CD14-positive monocyte (primary cell): Measurements from ENCODE around the gene MKLN1. TPM values are rescaled to one million over a fixed set of nuclear protein-coding genes. Genes with fewer than 3 reads are reported as not detected.

Source experiments
- DNase-seq, 3 donors: peaks; one replicate each; pipeline ENCODE4 v3.0.0-alpha.2; 2011 to 2022
- H2AFZ ChIP-seq: 2 replicates; pipeline ENCODE4 v1.6.0; 2012; ENCODE audit warnings: mild to moderate bottlenecking, low read depth, low read length, inconsistent platforms; ENCODE audit not compliant: insufficient read depth, poor library complexity, severe bottlenecking
- H3K27ac ChIP-seq, 2 donors: 1 replicate in 1 of 2; 2 replicates in 1 of 2; pipeline ENCODE4 v1.5.1; 2012 to 2013; ENCODE audit warnings: low read length in 2 of 2, control low read depth in 1 of 2, inconsistent platforms in 1 of 2, low read depth in 1 of 2, mild to moderate bottlenecking in 1 of 2
- H3K27me3 ChIP-seq, 2 donors: one replicate each; pipeline versions ENCODE4 v1.6.0 to v1.6.1; 2011 to 2013; ENCODE audit warnings: low read length in 2 of 2; ENCODE audit not compliant: control insufficient read depth in 2 of 2, insufficient read depth in 2 of 2
- H3K36me3 ChIP-seq, 2 donors: replicated peaks in 1 of 2; 1 replicate in 1 of 2; 2 replicates in 1 of 2; pipeline versions ENCODE4 v1.5.1 to v1.6.1; 2012 to 2013; ENCODE audit warnings: low read length in 2 of 2, control low read depth in 1 of 2, inconsistent platforms in 1 of 2, mild to moderate bottlenecking in 1 of 2; ENCODE audit not compliant: insufficient read depth in 2 of 2, control insufficient read depth in 1 of 2
- H3K4me1 ChIP-seq, 2 donors: 1 replicate in 1 of 2; 2 replicates in 1 of 2; pipeline versions ENCODE4 v1.5.1 to v1.6.1; 2012 to 2013; ENCODE audit warnings: low read length in 2 of 2, control low read depth in 1 of 2, inconsistent platforms in 1 of 2, mild to moderate bottlenecking in 1 of 2, moderate library complexity in 1 of 2; ENCODE audit not compliant: insufficient read depth in 2 of 2, control insufficient read depth in 1 of 2
- H3K4me2 ChIP-seq: replicated peaks from 2 replicates; pipeline ENCODE3; 2012; ENCODE audit warnings: low read length, moderate library complexity, mild to moderate bottlenecking; ENCODE audit not compliant: poor library complexity, severe bottlenecking; ENCODE audit errors: extremely low read depth
- H3K4me3 ChIP-seq, 3 experiments: fragments of 200-600 bp in 1 of 3; sonication (generic) in 1 of 3; replicated peaks in 1 of 3; 1 replicate in 2 of 3; 2 replicates in 1 of 3; pipeline ENCODE4 v1.5.1; 2011 to 2013; ENCODE audit warnings: low read length in 3 of 3, mild to moderate bottlenecking in 3 of 3, control low read depth in 2 of 3, low read depth in 2 of 3, inconsistent platforms in 1 of 3, moderate library complexity in 1 of 3
- H3K79me2 ChIP-seq: 2 replicates; pipeline ENCODE4 v1.6.0; 2012; ENCODE audit warnings: mild to moderate bottlenecking, control low read depth, inconsistent platforms, low read length, moderate library complexity; ENCODE audit not compliant: insufficient read depth
- H3K9ac ChIP-seq: 2 replicates; pipeline ENCODE4 v1.6.0; 2017; ENCODE audit warnings: low read length, mild to moderate bottlenecking; ENCODE audit not compliant: insufficient read depth, poor library complexity, severe bottlenecking
- H3K9me3 ChIP-seq, 2 donors: replicated peaks in 1 of 2; 1 replicate in 1 of 2; 2 replicates in 1 of 2; pipeline versions ENCODE4 v1.5.1 to v1.6.1; 2012 to 2013; ENCODE audit warnings: low read length in 2 of 2, control low read depth in 1 of 2; ENCODE audit not compliant: control insufficient read depth in 1 of 2, insufficient read depth in 1 of 2
- H4K20me1 ChIP-seq: 2 replicates; pipeline ENCODE4 v1.6.0; 2012; ENCODE audit warnings: mild to moderate bottlenecking, low read length, control low read depth, moderate library complexity; ENCODE audit not compliant: insufficient read depth
- H3K27ac Mint-ChIP-seq, 7 donors: one replicate each; pipeline ENCODE4 v1.8.0; 2020; ENCODE audit warnings: mild to moderate bottlenecking in 7 of 7, mixed read lengths in 7 of 7, moderate library complexity in 6 of 7, inconsistent platforms in 2 of 7
- H3K27me3 Mint-ChIP-seq, 3 donors: one replicate each; pipeline ENCODE4 v1.8.0; 2021 to 2022; ENCODE audit warnings: low read depth in 3 of 3, mild to moderate bottlenecking in 3 of 3, mixed read lengths in 3 of 3, moderate library complexity in 3 of 3, inconsistent platforms in 1 of 3
- H3K36me3 Mint-ChIP-seq, 2 donors: one replicate each; pipeline ENCODE4 v1.8.0; 2020; ENCODE audit warnings: mixed read lengths in 2 of 2, inconsistent platforms in 1 of 2, mild to moderate bottlenecking in 1 of 2
- H3K4me1 Mint-ChIP-seq: one replicate; pipeline ENCODE4 v1.8.0; 2020; ENCODE audit warnings: mild to moderate bottlenecking, mixed read lengths
- H3K4me3 Mint-ChIP-seq, 2 donors: one replicate each; pipeline ENCODE4 v1.8.0; 2020; ENCODE audit warnings: mild to moderate bottlenecking in 2 of 2, mixed read lengths in 2 of 2, moderate library complexity in 1 of 2
- H3K9me3 Mint-ChIP-seq, 7 donors: one replicate each; pipeline ENCODE4 v1.8.0; 2020 to 2022; ENCODE audit warnings: mixed read lengths in 7 of 7, mild to moderate bottlenecking in 6 of 7, moderate library complexity in 6 of 7, inconsistent platforms in 2 of 7
- WGBS: methylation state at CpG from one replicate; pipeline ENCODE4 v1.1.5; 2013; ENCODE audit warnings: missing lambda C conversion rate; ENCODE audit not compliant: insufficient coverage; 5-methylcytosine and 5-hydroxymethylcytosine counted together
- intact Hi-C, 2 donors: fragments of 100-400 bp; cut with micrococcal nuclease; formaldehyde crosslinking; loops; one replicate each; pipeline versions ENCODE4 v1.15.0 to v1.15.1; 2023
- polyA plus RNA-seq, 3 donors: library from polyadenylated mRNA; depleted of rRNA in 1 of 3; unstranded in 2 of 3; stranded (reverse) in 1 of 3; fragments of 300-500 nt in 2 of 3; fragments of >200 nt in 1 of 3; fragmentation: Illumina TruSeq in 2 of 3; gene quantifications; 1 replicate in 2 of 3; 2 replicates in 1 of 3; pipeline ENCODE4 v1.2.3, GENCODE V29; 2012 to 2021
- TF ChIP-seq, protein P1 (sequence below): fragments of 200-600 bp; IDR thresholded peaks from one replicate; pipeline ENCODE4 v1.8.0; 2022; ENCODE audit warnings: antibody characterized with exemption, mild to moderate bottlenecking

MKLN1 gene
- polyA plus RNA-seq, 3 donors: 12.2 to 18.5 (median 17.2) TPM

DNA sequence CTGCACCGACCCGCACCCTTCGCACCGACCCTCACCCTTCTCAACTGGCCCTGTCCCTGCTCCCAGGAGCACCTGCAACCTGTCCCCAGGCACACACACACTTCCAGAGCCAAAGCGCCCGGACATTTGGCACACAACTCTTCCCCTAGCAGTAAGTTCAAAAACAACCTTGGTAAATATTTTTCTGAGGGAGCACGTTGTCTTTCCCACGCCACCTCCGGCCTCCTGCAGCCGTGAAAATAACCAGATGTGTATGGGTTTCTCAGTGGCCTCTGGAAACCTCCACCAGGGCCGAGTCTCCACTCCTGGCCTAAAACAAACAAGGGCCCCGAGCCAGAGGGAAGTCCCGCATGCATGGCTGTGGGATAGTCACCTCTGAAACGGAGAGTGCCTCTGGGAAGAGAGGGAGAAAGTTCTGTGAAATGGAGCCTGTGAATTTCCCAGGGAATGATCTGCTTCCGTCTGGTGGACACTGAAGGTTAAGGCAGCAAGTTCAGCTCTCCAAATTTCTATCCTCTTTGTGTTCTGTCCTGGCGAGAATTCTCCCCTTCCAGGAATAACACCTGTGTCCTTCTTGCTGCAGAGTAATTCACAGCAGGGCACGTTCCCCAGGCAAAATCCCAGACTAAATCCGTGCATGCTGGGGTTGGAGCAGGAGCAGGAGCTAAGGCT, 213.0 kb downstream of the MKLN1 start:
- H2AFZ ChIP-seq: no peak overlapping the region
- no peaks in the 10 kb centered on the region for H3K9me3 Mint-ChIP-seq
- no peaks in the 10 kb centered on the region for H3K4me1 ChIP-seq
- H3K36me3 Mint-ChIP-seq: no peaks in the 10 kb centered on the region
- H3K27me3 Mint-ChIP-seq: peaks cover 0 to 5% (median 2%) of the 10 kb centered on the region in 3 donors
- H3K79me2 ChIP-seq: no peaks in the 10 kb centered on the region
- no peaks in the 10 kb centered on the region for H3K36me3 ChIP-seq
- no peak for DNase-seq
- no peaks in the 10 kb centered on the region for H4K20me1 ChIP-seq
- no peak overlapping the region for H3K27ac Mint-ChIP-seq
- H3K9me3 ChIP-seq: no peaks in the 10 kb centered on the region
- 91% methylated on average over 8 of the region's 18 CpGs for WGBS
- no peak overlapping the region for H3K4me3 Mint-ChIP-seq
- H3K4me2 ChIP-seq: no peak overlapping the region
- H3K27me3 ChIP-seq: no peaks in the 10 kb centered on the region
- no peak overlapping the region for H3K9ac ChIP-seq
- intact Hi-C loops: no loop called here
- H3K4me1 Mint-ChIP-seq: peaks cover 4% of the 10 kb centered on the region
- TF ChIP-seq, protein P1, sequence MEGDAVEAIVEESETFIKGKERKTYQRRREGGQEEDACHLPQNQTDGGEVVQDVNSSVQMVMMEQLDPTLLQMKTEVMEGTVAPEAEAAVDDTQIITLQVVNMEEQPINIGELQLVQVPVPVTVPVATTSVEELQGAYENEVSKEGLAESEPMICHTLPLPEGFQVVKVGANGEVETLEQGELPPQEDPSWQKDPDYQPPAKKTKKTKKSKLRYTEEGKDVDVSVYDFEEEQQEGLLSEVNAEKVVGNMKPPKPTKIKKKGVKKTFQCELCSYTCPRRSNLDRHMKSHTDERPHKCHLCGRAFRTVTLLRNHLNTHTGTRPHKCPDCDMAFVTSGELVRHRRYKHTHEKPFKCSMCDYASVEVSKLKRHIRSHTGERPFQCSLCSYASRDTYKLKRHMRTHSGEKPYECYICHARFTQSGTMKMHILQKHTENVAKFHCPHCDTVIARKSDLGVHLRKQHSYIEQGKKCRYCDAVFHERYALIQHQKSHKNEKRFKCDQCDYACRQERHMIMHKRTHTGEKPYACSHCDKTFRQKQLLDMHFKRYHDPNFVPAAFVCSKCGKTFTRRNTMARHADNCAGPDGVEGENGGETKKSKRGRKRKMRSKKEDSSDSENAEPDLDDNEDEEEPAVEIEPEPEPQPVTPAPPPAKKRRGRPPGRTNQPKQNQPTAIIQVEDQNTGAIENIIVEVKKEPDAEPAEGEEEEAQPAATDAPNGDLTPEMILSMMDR: no peak
- no peak overlapping the region for H3K4me3 ChIP-seq
- H3K27ac ChIP-seq: no peak overlapping the region

- intact Hi-C loops: no loop called here
- Mint-ChIP-seq H3K36me3 (no peaks in the 10 kb centered on the region), H3K9me3 (peaks cover 0 to 5% (median 0%) of the 10 kb centered on the region in 7 donors), H3K4me3 (no peak overlapping the region), H3K27me3 (peaks cover 0 to 7% (median 2%) of the 10 kb centered on the region in 3 donors), H3K4me1 (peaks cover 8% of the 10 kb centered on the region), H3K27ac (no peak overlapping the region)
- no peak overlapping the region for H3K4me3 ChIP-seq
- no peaks in the 10 kb centered on the region for H3K27me3 ChIP-seq
- no peak overlapping the region for H2AFZ ChIP-seq
- WGBS: 67% methylated on average over 2 of the region's 5 CpGs
- H4K20me1 ChIP-seq: no peaks in the 10 kb centered on the region
- no peak for DNase-seq
- H3K4me1 ChIP-seq: no peaks in the 10 kb centered on the region
- H3K4me2 ChIP-seq: no peak overlapping the region
- no peaks in the 10 kb centered on the region for H3K9me3 ChIP-seq
- no peaks in the 10 kb centered on the region for H3K79me2 ChIP-seq
- no peaks in the 10 kb centered on the region for H3K36me3 ChIP-seq
- H3K9ac ChIP-seq: no peak overlapping the region
- no peak overlapping the region for H3K27ac ChIP-seq
- TF ChIP-seq, protein P1: no peak
These were observed 215.6 kb downstream of the MKLN1 start for GRCh38 chr7:131543298-131543697.
